OCI-LY7 (cell line): ENCODE measurements around the gene CRP. TPM values are rescaled to one million over a fixed set of nuclear protein-coding genes. Genes with fewer than 3 reads are reported as not detected.

Source experiments
- BruUV-seq: library from RNA; stranded (reverse); fragments of 400-500 nt; replicated peaks from 2 replicates; lab custom pipeline; 2021; lab: Mats Ljungman, UMichigan
- CTCF ChIA-PET: fragments of 300-600 bp; sonication (Branson Sonifier 250); formaldehyde crosslinking; loops from one replicate; lab custom pipeline; 2022; ENCODE audit warnings: antibody characterized with exemption; ENCODE audit not compliant: unreplicated experiment; lab: Charles Lee
- POLR2A ChIA-PET: fragments of 300-600 bp; sonication (Branson Sonifier 250); formaldehyde crosslinking; loops from one replicate; lab custom pipeline; 2022; ENCODE audit warnings: antibody characterized with exemption; lab: Charles Lee
- DNase-seq: peaks from one replicate; pipeline ENCODE4 v3.0.0-alpha.2; 2015; ENCODE audit warnings: low spot score
- H2AFZ ChIP-seq: fragments of 200-600 bp; sonication (generic), shearing (Covaris generic); 2 replicates; pipeline ENCODE4 v1.6.1; 2014; ENCODE audit warnings: mild to moderate bottlenecking, antibody characterized with exemption, low read length, moderate library complexity
- H3K27ac ChIP-seq: fragments of 200-600 bp; sonication (generic); 2 replicates; pipeline ENCODE4 v1.5.1; 2014; ENCODE audit warnings: mixed run types, low read depth, mild to moderate bottlenecking, moderate library complexity, low read length, inconsistent platforms; ENCODE audit not compliant: poor library complexity, severe bottlenecking
- H3K36me3 ChIP-seq: fragments of 200-600 bp; sonication (generic); 2 replicates; pipeline ENCODE4 v1.6.1; 2014; ENCODE audit warnings: mild to moderate bottlenecking, antibody characterized with exemption, low read length, moderate library complexity, mixed read lengths; ENCODE audit not compliant: insufficient read depth
- H3K4me1 ChIP-seq: fragments of 200-600 bp; sonication (generic); 2 replicates; pipeline ENCODE4 v1.5.1; 2014; ENCODE audit warnings: mild to moderate bottlenecking, low read length; ENCODE audit not compliant: insufficient read depth, poor library complexity, severe bottlenecking
- H3K4me2 ChIP-seq: fragments of 200-600 bp; sonication (generic); 2 replicates; pipeline ENCODE4 v1.6.1; 2014; ENCODE audit warnings: mild to moderate bottlenecking, low read length
- H3K4me3 ChIP-seq: fragments of 200-600 bp; sonication (generic); 2 replicates; pipeline ENCODE4 v1.5.1; 2014; ENCODE audit warnings: mild to moderate bottlenecking, low read depth, low read length; ENCODE audit not compliant: poor library complexity, severe bottlenecking
- H3K79me2 ChIP-seq: fragments of 200-600 bp; sonication (generic); 2 replicates; pipeline ENCODE4 v1.6.1; 2016; ENCODE audit warnings: low read depth, mild to moderate bottlenecking, low read length, moderate library complexity, mixed read lengths; ENCODE audit not compliant: insufficient read depth
- H3K9me2 ChIP-seq: fragments of 200-600 bp; sonication (generic); 2 replicates; pipeline ENCODE4 v1.6.1; 2016; ENCODE audit warnings: mild to moderate bottlenecking, low read length, mixed read lengths; ENCODE audit not compliant: insufficient read depth
- H3K9me3 ChIP-seq: fragments of 200-600 bp; sonication (generic); 2 replicates; pipeline ENCODE4 v1.6.1; 2014; ENCODE audit warnings: mild to moderate bottlenecking, mixed run types, low read length, mixed read lengths
- H4K20me1 ChIP-seq: fragments of 200-600 bp; sonication (generic); 2 replicates; pipeline ENCODE4 v1.6.1; 2014; ENCODE audit warnings: mild to moderate bottlenecking, antibody characterized with exemption, low read length, moderate library complexity, mixed read lengths; ENCODE audit not compliant: insufficient read depth
- EZH2phosphoT487 ChIP-seq: fragments of 200-600 bp; sonication (generic); IDR thresholded peaks from 2 replicates; pipeline ENCODE4 v1.6.1; 2018; ENCODE audit warnings: low read depth, borderline replicate concordance, mild to moderate bottlenecking, mixed run types, antibody characterized with exemption, low read length, moderate library complexity, mixed read lengths
- intact Hi-C: fragments of 100-400 bp; cut with micrococcal nuclease; formaldehyde crosslinking; loops from one replicate; pipeline ENCODE4 v1.10.0; 2022; ENCODE audit not compliant: unreplicated experiment
- total RNA-seq, 2 experiments: library from RNA; depleted of rRNA in 1 of 2; stranded (reverse); fragments of >200 nt in 1 of 2; shearing (Covaris generic) in 1 of 2; gene quantifications; 2 replicates each; pipeline ENCODE4 v1.2.3, GENCODE V29; 2014 to 2022
- TF ChIP-seq, protein P1 (sequence below): fragments of 200-600 bp; sonication (generic); conservative IDR thresholded peaks from 2 replicates; pipeline ENCODE4 v1.5.1; 2014; ENCODE audit warnings: mild to moderate bottlenecking, antibody characterized with exemption, low read length, moderate library complexity, mixed read lengths

Gene CRP
- total RNA-seq, 2 experiments from 2014 or later: not detected

DNA sequence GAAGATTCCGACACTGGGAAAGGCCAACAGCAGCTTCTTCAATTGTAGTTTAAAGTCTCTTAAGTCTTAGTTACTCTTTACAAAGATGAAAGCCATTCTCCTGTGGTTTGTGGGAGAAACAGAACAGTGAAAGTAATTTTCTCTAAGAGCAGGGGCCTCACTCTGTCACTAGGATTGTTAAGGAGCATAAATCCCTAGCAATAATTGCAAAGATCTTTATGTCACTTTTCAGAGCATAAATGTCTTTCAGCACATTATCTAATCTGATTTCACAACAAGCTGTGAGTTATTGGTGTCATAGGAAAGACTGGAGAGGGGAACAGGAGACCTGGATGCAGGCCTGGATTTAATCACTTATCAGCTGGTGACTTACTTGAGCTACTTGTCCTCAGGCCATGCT is 34.0 kb upstream of the CRP start:
- Histone ChIP-seq H3K4me2 (no peak overlapping the region), H3K4me3 (no peak overlapping the region), H3K36me3 (no peaks in the 10 kb centered on the region), H3K9me2 (no peaks in the 10 kb centered on the region), H2AFZ (no peak overlapping the region), H3K79me2 (no peaks in the 10 kb centered on the region), H3K27ac (no peak overlapping the region), H3K9me3 (no peaks in the 10 kb centered on the region), H4K20me1 (no peaks in the 10 kb centered on the region), H3K4me1 (no peaks in the 10 kb centered on the region)
- POLR2A ChIA-PET: no interaction called here
- intact Hi-C loops: no loop called here
- CTCF ChIA-PET: no interaction called here
- TF ChIP-seq, protein P1, sequence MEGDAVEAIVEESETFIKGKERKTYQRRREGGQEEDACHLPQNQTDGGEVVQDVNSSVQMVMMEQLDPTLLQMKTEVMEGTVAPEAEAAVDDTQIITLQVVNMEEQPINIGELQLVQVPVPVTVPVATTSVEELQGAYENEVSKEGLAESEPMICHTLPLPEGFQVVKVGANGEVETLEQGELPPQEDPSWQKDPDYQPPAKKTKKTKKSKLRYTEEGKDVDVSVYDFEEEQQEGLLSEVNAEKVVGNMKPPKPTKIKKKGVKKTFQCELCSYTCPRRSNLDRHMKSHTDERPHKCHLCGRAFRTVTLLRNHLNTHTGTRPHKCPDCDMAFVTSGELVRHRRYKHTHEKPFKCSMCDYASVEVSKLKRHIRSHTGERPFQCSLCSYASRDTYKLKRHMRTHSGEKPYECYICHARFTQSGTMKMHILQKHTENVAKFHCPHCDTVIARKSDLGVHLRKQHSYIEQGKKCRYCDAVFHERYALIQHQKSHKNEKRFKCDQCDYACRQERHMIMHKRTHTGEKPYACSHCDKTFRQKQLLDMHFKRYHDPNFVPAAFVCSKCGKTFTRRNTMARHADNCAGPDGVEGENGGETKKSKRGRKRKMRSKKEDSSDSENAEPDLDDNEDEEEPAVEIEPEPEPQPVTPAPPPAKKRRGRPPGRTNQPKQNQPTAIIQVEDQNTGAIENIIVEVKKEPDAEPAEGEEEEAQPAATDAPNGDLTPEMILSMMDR: no peak
- TF ChIP-seq EZH2phosphoT487: no peak
- BruUV-seq: no TSS peak
- no peak for DNase-seq

- Histone ChIP-seq H2AFZ (no peak overlapping the region), H4K20me1 (no peaks in the 10 kb centered on the region), H3K9me2 (no peaks in the 10 kb centered on the region), H3K79me2 (no peaks in the 10 kb centered on the region), H3K27ac (no peak overlapping the region), H3K4me2 (no peak overlapping the region), H3K9me3 (no peaks in the 10 kb centered on the region), H3K36me3 (no peaks in the 10 kb centered on the region), H3K4me3 (no peak overlapping the region), H3K4me1 (no peaks in the 10 kb centered on the region)
- TF ChIP-seq, protein P1: no peak
- no peak for TF ChIP-seq EZH2phosphoT487
- intact Hi-C loops: no loop called here
- no TSS peak for BruUV-seq
- CTCF ChIA-PET: no interaction called here
- POLR2A ChIA-PET: no interaction called here
- DNase-seq: no peak
Observed at GRCh38 chr1:159746666-159747065, 32.3 kb upstream of the CRP start.

- Histone ChIP-seq H3K9me2 (no peaks in the 10 kb centered on the region), H2AFZ (no peak overlapping the region), H3K27ac (no peak overlapping the region), H3K4me1 (no peaks in the 10 kb centered on the region), H3K9me3 (no peaks in the 10 kb centered on the region), H3K4me2 (no peak overlapping the region), H4K20me1 (no peaks in the 10 kb centered on the region), H3K4me3 (no peak overlapping the region), H3K36me3 (no peaks in the 10 kb centered on the region), H3K79me2 (no peaks in the 10 kb centered on the region)
- no peak for TF ChIP-seq EZH2phosphoT487
- TF ChIP-seq, protein P1: no peak
- CTCF ChIA-PET: no interaction called here
- POLR2A ChIA-PET: no interaction called here
- BruUV-seq: no TSS peak
- intact Hi-C loops: no loop called here
- no peak for DNase-seq
Observed at GRCh38 chr1:159743651-159744410, 29.4 kb upstream of the CRP start.
